GM23248 (cell line): ENCODE data around the gene FBXO44. TPM values are rescaled to one million over a fixed set of nuclear protein-coding genes. Genes with fewer than 3 reads are reported as not detected.

Source experiments
- DNase-seq: peaks from one replicate; pipeline ENCODE4 v3.0.0-alpha.2; 2015
- H2AFZ ChIP-seq: fragments of 200-600 bp; sonication (generic); 2 replicates; pipeline ENCODE4 v1.6.1; 2016; ENCODE audit warnings: antibody characterized with exemption
- H3F3A ChIP-seq: fragments of 200-600 bp; sonication (generic); 2 replicates; pipeline ENCODE4 v1.6.1; 2016; ENCODE audit warnings: mild to moderate bottlenecking, antibody characterized with exemption, mixed run types; ENCODE audit not compliant: insufficient read depth
- H3K27ac ChIP-seq: fragments of 200-600 bp; sonication (generic); 2 replicates; pipeline ENCODE4 v1.5.1; 2016; ENCODE audit warnings: mild to moderate bottlenecking
- H3K27me3 ChIP-seq: fragments of 200-600 bp; sonication (generic); replicated peaks from 2 replicates; pipeline ENCODE4 v1.6.1; 2016; ENCODE audit warnings: mild to moderate bottlenecking; ENCODE audit not compliant: insufficient read depth
- H3K36me3 ChIP-seq: fragments of 200-600 bp; sonication (generic); 2 replicates; pipeline ENCODE4 v1.6.1; 2016; ENCODE audit warnings: low read depth, mild to moderate bottlenecking
- H3K4me1 ChIP-seq: fragments of 200-600 bp; sonication (generic); 2 replicates; pipeline ENCODE4 v1.6.1; 2016; ENCODE audit warnings: mild to moderate bottlenecking; ENCODE audit not compliant: insufficient read depth
- H3K4me2 ChIP-seq: fragments of 200-600 bp; sonication (generic); one replicate; pipeline ENCODE4 v1.6.1; 2016; ENCODE audit warnings: mild to moderate bottlenecking; ENCODE audit not compliant: unreplicated experiment
- H3K4me3 ChIP-seq: fragments of 200-600 bp; sonication (generic); 2 replicates; pipeline ENCODE4 v1.5.1; 2016; ENCODE audit warnings: mild to moderate bottlenecking
- H3K79me2 ChIP-seq: fragments of 200-600 bp; sonication (generic); 2 replicates; pipeline ENCODE4 v1.6.1; 2016; ENCODE audit warnings: mild to moderate bottlenecking; ENCODE audit not compliant: insufficient read depth
- H3K9ac ChIP-seq: fragments of 200-600 bp; sonication (generic); 2 replicates; pipeline ENCODE4 v1.6.1; 2016; ENCODE audit warnings: mild to moderate bottlenecking
- H3K9me2 ChIP-seq: fragments of 200-600 bp; sonication (generic); 2 replicates; pipeline ENCODE4 v1.6.1; 2016; ENCODE audit warnings: mixed run types, mild to moderate bottlenecking, moderate library complexity; ENCODE audit not compliant: insufficient read depth
- H3K9me3 ChIP-seq: fragments of 200-600 bp; sonication (generic); one replicate; pipeline ENCODE4 v1.6.1; 2017; ENCODE audit warnings: low read depth
- H4K20me1 ChIP-seq: fragments of 200-600 bp; sonication (generic); 2 replicates; pipeline ENCODE4 v1.6.0; 2016; ENCODE audit not compliant: insufficient read depth
- EZH2 ChIP-seq: fragments of 200-600 bp; sonication (generic); IDR thresholded peaks from 2 replicates; pipeline ENCODE4 v1.6.1; 2018; ENCODE audit warnings: antibody characterized with exemption, mild to moderate bottlenecking; ENCODE audit not compliant: insufficient read depth, poor library complexity, severe bottlenecking
- EZH2phosphoT487 ChIP-seq: fragments of 200-600 bp; sonication (generic); IDR thresholded peaks from 2 replicates; pipeline ENCODE4 v1.6.1; 2018; ENCODE audit warnings: antibody characterized with exemption, moderate library complexity, mild to moderate bottlenecking, low read depth; ENCODE audit not compliant: insufficient read depth
- WGBS, 2 experiments: methylation state at CpG; one replicate each; pipeline ENCODE4 v1.1.6; 2015 to 2017; ENCODE audit warnings: low lambda C conversion rate in 2 of 2, low coverage in 1 of 2; ENCODE audit errors: missing lambda C conversion rate in 2 of 2; 5-methylcytosine and 5-hydroxymethylcytosine counted together
- in situ Hi-C: fragments of 300-500 bp; cut with MboI; formaldehyde crosslinking; loops from 2 replicates; pipeline ENCODE4 v1.15.0; 2020
- polyA plus RNA-seq: library from polyadenylated mRNA; unstranded; fragments of >200 nt; fragmentation: Nextera tagmentation; extraction: Ambion mirVana; gene quantifications from 2 replicates; pipeline ENCODE4 v1.2.1, GENCODE V29; 2016
- total RNA-seq: library from RNA; depleted of rRNA; stranded (reverse); fragments of >200 nt; shearing (Covaris generic); gene quantifications from 2 replicates; pipeline ENCODE4 v1.2.3, GENCODE V29; 2014

The FBXO44 gene
- total and polyA plus RNA-seq, 2 experiments from 2014 or later = 19.4 to 20.6 TPM

- no peaks in the 10 kb centered on the region for H3K79me2 ChIP-seq
- H3K9me2 ChIP-seq = no peaks in the 10 kb centered on the region
- H3K27ac ChIP-seq = no peak overlapping the region
- H3K4me3 ChIP-seq = no peak overlapping the region
- DNase-seq = peak; percentile 44
- in situ Hi-C loops = no loop called here
- no peaks in the 10 kb centered on the region for H4K20me1 ChIP-seq
- H3K4me1 ChIP-seq = no peaks in the 10 kb centered on the region
- H3K36me3 ChIP-seq = no peaks in the 10 kb centered on the region
- TF ChIP-seq EZH2phosphoT487 (no peak), EZH2 (no peak)
- no peaks in the 10 kb centered on the region for H3K9me3 ChIP-seq
- H3K9ac ChIP-seq = no peak overlapping the region
- H3K27me3 ChIP-seq = no peaks in the 10 kb centered on the region
- H3K4me2 ChIP-seq = no peak overlapping the region
- H2AFZ ChIP-seq = no peak overlapping the region
- 26 to 37% methylated on average over 17 to 28 of the region's 30 CpGs for WGBS, 2 experiments
- H3F3A ChIP-seq = no peaks in the 10 kb centered on the region
Measured at GRCh38 chr1:11648732-11649158, 5.9 kb upstream of the FBXO44 start.

GRCh38 chr1:11649237-11649623 lies 5.4 kb upstream of the FBXO44 start:
- no peak overlapping the region for H3K27ac ChIP-seq
- no peaks in the 10 kb centered on the region for H3F3A ChIP-seq
- H3K4me2 ChIP-seq = no peak overlapping the region
- in situ Hi-C loops = no loop called here
- no peak overlapping the region for H2AFZ ChIP-seq
- no peaks in the 10 kb centered on the region for H3K9me3 ChIP-seq
- no peaks in the 10 kb centered on the region for H3K36me3 ChIP-seq
- H3K9ac ChIP-seq = no peak overlapping the region
- WGBS, 2 experiments = 18 to 20% methylated on average over 5 to 8 of the region's 9 CpGs
- no peak overlapping the region for H3K4me3 ChIP-seq
- H3K9me2 ChIP-seq = no peaks in the 10 kb centered on the region
- no peaks in the 10 kb centered on the region for H3K4me1 ChIP-seq
- H3K79me2 ChIP-seq = no peaks in the 10 kb centered on the region
- TF ChIP-seq EZH2phosphoT487 (no peak), EZH2 (no peak)
- H4K20me1 ChIP-seq = no peaks in the 10 kb centered on the region
- no peaks in the 10 kb centered on the region for H3K27me3 ChIP-seq
- no peak for DNase-seq

- 25 to 29% methylated on average over 14 to 21 of the region's 21 CpGs for WGBS, 2 experiments
- Histone ChIP-seq H3K4me2 (no peak overlapping the region), H3K36me3 (no peaks in the 10 kb centered on the region), H3K9me2 (no peaks in the 10 kb centered on the region), H2AFZ (no peak overlapping the region), H3F3A (no peaks in the 10 kb centered on the region), H3K27me3 (no peaks in the 10 kb centered on the region), H3K9me3 (no peaks in the 10 kb centered on the region), H3K4me3 (no peak overlapping the region), H3K9ac (no peak overlapping the region), H4K20me1 (no peaks in the 10 kb centered on the region), H3K4me1 (no peaks in the 10 kb centered on the region), H3K27ac (no peak overlapping the region), H3K79me2 (no peaks in the 10 kb centered on the region)
- DNase-seq = no peak
- in situ Hi-C loops = no loop called here
- TF ChIP-seq EZH2 = no peak
- TF ChIP-seq EZH2phosphoT487 = no peak
Measured at GRCh38 chr1:11649624-11650330, 4.9 kb upstream of the FBXO44 start.

GRCh38 chr1:11650331-11650991 lies 4.2 kb upstream of the FBXO44 start:
- Histone ChIP-seq H3K4me1 (no peaks in the 10 kb centered on the region), H3K27me3 (no peaks in the 10 kb centered on the region), H2AFZ (peak overlapping the region; percentile 3; the same call in 1 of the 2 replicates), H4K20me1 (no peaks in the 10 kb centered on the region), H3K9ac (no peak overlapping the region), H3K36me3 (no peaks in the 10 kb centered on the region), H3K79me2 (no peaks in the 10 kb centered on the region), H3F3A (no peaks in the 10 kb centered on the region), H3K9me2 (no peaks in the 10 kb centered on the region), H3K9me3 (no peaks in the 10 kb centered on the region), H3K4me2 (no peak overlapping the region), H3K27ac (no peak overlapping the region), H3K4me3 (no peak overlapping the region)
- DNase-seq = peak; percentile 80
- TF ChIP-seq EZH2phosphoT487 = no peak
- in situ Hi-C loops = no loop called here
- WGBS, 2 experiments = 9 to 20% methylated on average over 25 to 47 of the region's 47 CpGs
